Measurements from ENCODE around the gene ALX3.

Gene ALX3

DNA sequence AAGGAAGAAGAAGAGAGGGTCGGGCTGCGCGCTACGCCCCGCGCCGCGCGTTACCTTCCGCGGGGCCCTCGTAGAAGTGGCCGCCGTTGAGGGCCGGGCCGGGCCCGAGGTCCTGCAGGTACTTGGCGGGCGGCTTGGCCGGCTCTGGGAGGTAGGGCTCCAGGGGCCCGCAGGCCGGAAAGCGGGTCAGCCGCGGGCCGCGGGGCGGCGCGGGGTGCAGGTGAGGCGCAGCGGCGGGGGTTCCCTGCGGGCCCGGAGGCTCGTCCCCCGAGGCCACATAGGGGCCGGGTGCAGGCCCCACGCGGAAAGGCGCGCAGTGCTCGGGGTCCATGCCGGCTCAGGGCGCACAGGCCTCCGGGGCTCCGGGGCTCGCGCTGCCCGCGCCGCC lies 196 bp downstream of the ALX3 start:
- H3K27me3 ChIP-seq (ENCODE audit: control insufficient read depth, insufficient read depth, low read length): peaks cover 79% of the 10 kb centered on the region
- no peak overlapping the region for H3K4me3 ChIP-seq (ENCODE audit: low read length)
- H3K9me3 ChIP-seq (replicated peaks; ENCODE audit: low read length): no peaks in the 10 kb centered on the region
- H3K4me1 ChIP-seq (ENCODE audit: control insufficient read depth, insufficient read depth, low read length): peaks cover 6% of the 10 kb centered on the region
- H3K36me3 ChIP-seq (ENCODE audit: insufficient read depth, low read length): no peaks in the 10 kb centered on the region
- no peak overlapping the region for H3K9ac ChIP-seq (ENCODE audit: low read depth, low read length)
- H3K4me2 ChIP-seq (ENCODE audit: low read length): no peak overlapping the region

DNA sequence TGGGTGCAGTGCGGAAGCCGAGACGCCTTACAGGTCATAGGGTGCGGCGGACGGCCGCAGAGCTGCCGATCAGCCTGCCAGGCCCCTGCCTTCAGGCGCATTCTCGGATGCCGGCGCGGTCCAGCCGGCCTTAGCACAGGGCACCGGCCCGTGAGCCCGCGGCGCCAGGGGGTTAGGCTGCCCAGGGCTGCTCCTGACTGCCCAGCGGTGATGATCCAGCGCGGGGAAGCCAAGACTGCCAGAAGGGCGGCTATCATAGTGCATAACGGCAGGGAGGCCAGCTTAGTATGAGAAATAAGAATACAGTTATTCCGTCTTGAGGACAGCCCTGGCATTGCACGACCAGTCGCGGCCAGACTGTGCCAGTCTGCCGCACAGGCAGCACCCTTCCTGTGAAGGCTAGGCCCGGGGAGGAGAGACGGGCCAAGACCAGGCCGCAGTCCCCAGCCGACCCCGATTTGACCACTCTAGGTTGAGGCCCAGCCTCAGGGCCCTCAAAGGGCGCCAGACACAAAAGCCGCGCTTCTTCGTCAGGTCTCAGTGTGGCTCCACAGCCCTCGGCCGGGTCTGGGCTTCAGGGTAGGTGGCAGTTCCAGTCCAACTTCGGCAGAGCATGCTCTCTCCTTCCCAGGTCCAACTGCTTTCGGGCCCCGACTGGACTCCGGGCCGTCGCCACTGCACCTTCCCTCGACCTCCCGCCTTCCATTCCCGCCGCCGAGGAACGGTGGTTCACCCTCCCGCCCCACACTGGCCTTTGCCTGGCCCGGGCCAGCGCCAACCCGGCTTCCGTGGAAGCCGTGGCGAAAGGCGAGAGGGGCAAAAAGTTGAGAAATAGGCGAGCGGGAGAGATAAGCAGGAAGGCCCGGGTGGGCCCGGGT lies 829 bp downstream of the ALX3 start:
- H3K9me3 ChIP-seq (replicated peaks; ENCODE audit: low read length): no peaks in the 10 kb centered on the region
- no peaks in the 10 kb centered on the region for H3K36me3 ChIP-seq (ENCODE audit: insufficient read depth, low read length)
- peaks cover 75% of the 10 kb centered on the region for H3K27me3 ChIP-seq (ENCODE audit: control insufficient read depth, insufficient read depth, low read length)
- no peak overlapping the region for H3K9ac ChIP-seq (ENCODE audit: low read depth, low read length)
- H3K4me1 ChIP-seq (ENCODE audit: control insufficient read depth, insufficient read depth, low read length): peaks cover 6% of the 10 kb centered on the region
- H3K4me3 ChIP-seq (ENCODE audit: low read length): no peak overlapping the region
- no peak overlapping the region for H3K4me2 ChIP-seq (ENCODE audit: low read length)

DNA sequence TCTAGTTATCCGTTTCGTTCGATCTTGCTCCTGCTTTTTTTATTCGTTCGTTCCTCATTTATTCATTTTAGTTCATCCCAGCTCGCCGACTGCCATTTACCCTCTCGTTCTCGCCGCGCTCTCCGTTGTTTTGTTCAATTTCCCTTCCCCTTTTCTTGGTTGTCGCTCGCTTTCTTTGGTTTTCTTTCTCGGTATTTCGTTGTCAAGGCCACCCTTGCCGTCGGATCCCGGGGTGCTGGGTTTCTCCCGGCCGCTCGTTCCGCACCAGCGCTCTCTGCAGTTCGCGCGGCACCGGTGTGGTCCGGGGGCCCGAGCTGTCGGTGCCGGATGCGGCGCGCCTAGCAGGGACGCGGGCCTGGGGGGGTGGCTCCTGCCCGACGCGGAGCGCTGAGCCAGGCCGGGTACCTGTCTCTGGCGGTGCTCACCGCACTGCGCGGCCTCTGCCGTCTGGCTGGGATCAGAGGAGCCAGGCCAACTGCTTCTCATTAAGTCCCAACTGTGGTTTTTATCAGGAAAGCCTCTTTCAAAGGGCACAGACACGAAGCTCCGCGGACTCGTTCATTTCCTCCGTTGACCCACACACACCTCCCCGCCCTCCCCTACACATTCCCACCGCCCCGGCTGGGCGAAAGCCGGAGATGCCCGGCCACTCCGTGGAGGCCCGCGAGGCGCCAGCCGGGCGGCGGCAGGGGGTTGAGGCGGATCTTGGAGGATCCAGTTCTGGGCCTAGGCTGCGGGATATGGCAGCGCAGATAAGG lies 1.6 kb downstream of the ALX3 start:
- no peaks in the 10 kb centered on the region for H3K9me3 ChIP-seq (replicated peaks; ENCODE audit: low read length)
- H3K4me1 ChIP-seq (ENCODE audit: control insufficient read depth, insufficient read depth, low read length): peaks cover 6% of the 10 kb centered on the region
- H3K27me3 ChIP-seq (ENCODE audit: control insufficient read depth, insufficient read depth, low read length): peaks cover 67% of the 10 kb centered on the region
- no peak overlapping the region for H3K4me3 ChIP-seq (ENCODE audit: low read length)
- no peak overlapping the region for H3K9ac ChIP-seq (ENCODE audit: low read depth, low read length)
- no peaks in the 10 kb centered on the region for H3K36me3 ChIP-seq (ENCODE audit: insufficient read depth, low read length)
- peak overlapping the region; percentile 63 for H3K4me2 ChIP-seq (ENCODE audit: low read length)

DNA sequence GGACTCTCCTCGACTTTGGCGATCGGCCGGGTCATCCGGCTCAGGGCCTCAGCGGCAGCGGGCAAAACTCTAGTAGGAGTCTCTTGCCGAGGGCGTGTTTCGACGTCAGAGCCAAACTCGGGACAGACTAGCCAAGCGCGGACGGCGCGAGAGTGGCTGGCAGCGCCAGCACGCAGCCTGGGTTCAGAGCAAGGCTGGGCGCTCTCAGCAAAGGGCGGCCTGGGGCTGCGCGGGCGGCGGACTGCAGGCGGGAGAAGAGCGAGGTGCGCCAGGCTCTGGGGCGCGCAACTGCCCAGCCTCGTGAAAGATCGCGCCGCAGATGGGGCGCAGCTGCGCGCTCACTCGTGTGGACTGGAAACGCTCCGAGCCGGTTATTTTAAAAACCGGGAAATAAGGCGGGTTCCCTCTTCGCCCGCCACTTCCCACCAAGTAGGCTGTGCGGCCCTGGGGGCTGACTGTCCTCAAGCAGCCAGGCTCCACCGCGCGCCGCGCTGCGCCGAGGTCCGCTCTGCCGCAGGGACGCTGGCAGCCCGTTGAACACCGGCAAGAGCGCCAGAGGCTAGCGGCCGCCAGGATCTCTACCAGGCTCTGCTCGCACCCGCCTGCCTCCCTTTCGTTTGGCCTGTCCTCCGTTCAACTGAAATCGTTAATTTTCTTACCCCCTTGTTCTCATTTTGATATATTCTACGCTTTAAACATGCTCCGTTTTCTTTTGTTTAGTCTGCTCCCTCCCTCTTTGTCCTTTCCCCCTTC lies 2.4 kb downstream of the ALX3 start:
- peaks cover 61% of the 10 kb centered on the region for H3K27me3 ChIP-seq (ENCODE audit: control insufficient read depth, insufficient read depth, low read length)
- H3K36me3 ChIP-seq (ENCODE audit: insufficient read depth, low read length): no peaks in the 10 kb centered on the region
- peak overlapping the region; percentile 63 for H3K4me2 ChIP-seq (ENCODE audit: low read length)
- peaks cover 6% of the 10 kb centered on the region for H3K4me1 ChIP-seq (ENCODE audit: control insufficient read depth, insufficient read depth, low read length)
- no peak overlapping the region for H3K9ac ChIP-seq (ENCODE audit: low read depth, low read length)
- H3K9me3 ChIP-seq (replicated peaks; ENCODE audit: low read length): no peaks in the 10 kb centered on the region
- no peak overlapping the region for H3K4me3 ChIP-seq (ENCODE audit: low read length)

DNA sequence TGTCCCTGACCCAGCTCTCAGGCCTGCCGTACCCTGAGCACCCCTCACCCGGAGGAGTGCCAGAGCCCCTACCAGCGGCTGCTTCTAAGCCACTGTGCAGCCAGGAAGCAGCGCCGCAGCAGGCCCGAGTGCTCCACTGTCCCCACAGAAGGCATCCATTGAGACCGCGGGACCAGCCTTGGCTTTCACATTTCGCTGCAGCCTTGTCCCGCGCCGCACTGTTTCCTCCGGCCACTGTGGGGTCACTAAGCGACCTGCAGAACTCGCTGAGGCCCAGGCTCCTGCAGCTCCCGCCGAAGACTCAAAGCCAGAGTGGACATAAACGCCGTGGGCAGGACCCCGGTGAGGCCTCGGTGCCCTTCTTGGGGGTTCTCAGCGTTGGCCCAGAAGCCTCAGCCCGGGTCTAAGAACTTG lies 3.0 kb downstream of the ALX3 start:
- H3K36me3 ChIP-seq (ENCODE audit: insufficient read depth, low read length): no peaks in the 10 kb centered on the region
- H3K4me3 ChIP-seq (ENCODE audit: low read length): no peak overlapping the region
- no peak overlapping the region for H3K4me2 ChIP-seq (ENCODE audit: low read length)
- H3K27me3 ChIP-seq (ENCODE audit: control insufficient read depth, insufficient read depth, low read length): peaks cover 56% of the 10 kb centered on the region
- H3K9ac ChIP-seq (ENCODE audit: low read depth, low read length): no peak overlapping the region
- peaks cover 6% of the 10 kb centered on the region for H3K4me1 ChIP-seq (ENCODE audit: control insufficient read depth, insufficient read depth, low read length)
- H3K9me3 ChIP-seq (replicated peaks; ENCODE audit: low read length): no peaks in the 10 kb centered on the region

DNA sequence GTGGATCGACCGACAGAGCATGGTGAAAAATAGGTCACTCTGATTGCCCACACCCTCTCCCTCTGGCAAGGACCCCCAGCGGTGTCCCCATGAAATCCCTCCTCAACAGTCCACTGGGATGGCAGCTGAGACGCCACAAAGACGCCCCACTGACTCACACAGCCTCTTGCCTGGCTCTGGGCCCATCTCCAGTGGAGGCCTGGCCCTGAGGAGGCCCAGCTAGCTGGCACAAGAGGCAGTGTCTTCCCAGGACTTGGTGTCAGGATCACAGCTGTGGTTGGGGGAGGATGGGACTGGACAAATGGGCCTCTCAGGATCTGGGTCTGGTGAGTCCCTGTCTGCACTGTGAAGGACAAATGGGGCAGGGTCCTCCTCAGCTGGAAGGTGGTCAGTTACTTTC lies 4.6 kb downstream of the ALX3 start:
- H3K4me2 ChIP-seq (ENCODE audit: low read length): no peak overlapping the region
- H3K4me3 ChIP-seq (ENCODE audit: low read length): no peak overlapping the region
- H3K9ac ChIP-seq (ENCODE audit: low read depth, low read length): no peak overlapping the region
- H3K4me1 ChIP-seq (ENCODE audit: control insufficient read depth, insufficient read depth, low read length): peaks cover 6% of the 10 kb centered on the region
- peaks cover 6% of the 10 kb centered on the region for H3K36me3 ChIP-seq (ENCODE audit: insufficient read depth, low read length)
- H3K9me3 ChIP-seq (replicated peaks; ENCODE audit: low read length): no peaks in the 10 kb centered on the region
- peaks cover 39% of the 10 kb centered on the region for H3K27me3 ChIP-seq (ENCODE audit: control insufficient read depth, insufficient read depth, low read length)

DNA sequence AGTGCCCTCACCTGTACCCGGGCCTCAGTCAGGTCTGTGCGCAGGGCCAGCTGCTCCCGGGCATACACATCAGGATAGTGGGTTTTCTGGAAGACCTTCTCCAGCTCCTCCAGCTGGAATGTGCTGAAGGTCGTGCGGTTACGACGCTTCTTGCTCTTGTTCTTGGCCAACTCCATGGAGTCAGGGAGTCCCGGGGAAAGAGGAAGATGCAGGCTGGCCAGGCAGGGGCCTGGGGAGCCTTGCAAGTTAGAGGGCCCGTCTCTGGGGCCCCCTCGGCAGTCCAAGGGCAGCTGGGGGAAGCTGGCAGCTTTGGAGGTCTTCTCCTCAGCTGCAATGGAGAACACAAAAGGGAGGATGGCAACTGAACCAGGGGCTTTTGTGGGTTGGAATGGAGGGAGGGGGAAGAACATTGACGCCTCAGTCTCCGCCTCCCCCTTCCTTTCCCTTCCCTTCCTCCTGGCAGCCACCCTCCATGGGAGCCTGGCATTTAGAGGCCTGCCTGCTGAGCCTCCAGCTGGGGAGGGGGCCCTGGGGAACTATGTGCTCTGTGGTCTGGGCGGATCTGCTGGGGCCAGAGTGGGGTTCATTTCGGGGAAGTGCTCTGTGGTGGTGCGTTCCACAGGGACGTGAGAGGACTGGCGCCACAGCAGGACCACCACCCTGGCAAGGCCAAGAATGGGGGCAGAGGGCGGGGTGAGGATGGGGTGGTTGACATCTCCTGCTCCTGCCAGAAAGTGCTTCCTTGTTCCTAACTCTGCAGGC lies 5.7 kb downstream of the ALX3 start:
- peaks cover 31% of the 10 kb centered on the region for H3K27me3 ChIP-seq (ENCODE audit: control insufficient read depth, insufficient read depth, low read length)
- H3K36me3 ChIP-seq (ENCODE audit: insufficient read depth, low read length): peaks cover 15% of the 10 kb centered on the region
- peaks cover 6% of the 10 kb centered on the region for H3K4me1 ChIP-seq (ENCODE audit: control insufficient read depth, insufficient read depth, low read length)
- H3K4me2 ChIP-seq (ENCODE audit: low read length): no peak overlapping the region
- no peaks in the 10 kb centered on the region for H3K9me3 ChIP-seq (replicated peaks; ENCODE audit: low read length)
- H3K4me3 ChIP-seq (ENCODE audit: low read length): no peak overlapping the region
- no peak overlapping the region for H3K9ac ChIP-seq (ENCODE audit: low read depth, low read length)

DNA sequence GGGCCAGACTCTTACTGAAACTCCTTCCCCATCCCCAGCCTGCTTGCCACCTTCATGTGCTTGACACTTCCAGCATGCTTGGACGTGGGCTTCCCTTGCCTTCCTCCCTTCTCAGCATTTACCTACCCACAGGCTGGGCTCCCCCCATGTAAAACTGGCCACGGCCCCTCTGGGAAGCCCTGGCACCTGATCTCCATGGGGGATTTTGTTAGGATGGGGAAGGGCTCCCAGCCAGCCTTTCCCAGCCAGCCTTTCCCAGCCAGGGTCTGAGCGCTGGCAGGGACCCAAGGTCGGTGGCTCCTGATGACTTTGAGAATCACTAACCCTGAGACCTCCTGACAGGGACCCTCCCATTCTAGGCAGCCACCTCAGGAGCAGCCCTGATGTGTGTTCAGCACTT lies 6.7 kb downstream of the ALX3 start:
- no peaks in the 10 kb centered on the region for H3K9me3 ChIP-seq (replicated peaks; ENCODE audit: low read length)
- H3K27me3 ChIP-seq (ENCODE audit: control insufficient read depth, insufficient read depth, low read length): peaks cover 21% of the 10 kb centered on the region
- no peak overlapping the region for H3K9ac ChIP-seq (ENCODE audit: low read depth, low read length)
- peaks cover 6% of the 10 kb centered on the region for H3K4me1 ChIP-seq (ENCODE audit: control insufficient read depth, insufficient read depth, low read length)
- H3K36me3 ChIP-seq (ENCODE audit: insufficient read depth, low read length): peaks cover 20% of the 10 kb centered on the region
- H3K4me2 ChIP-seq (ENCODE audit: low read length): no peak overlapping the region
- no peak overlapping the region for H3K4me3 ChIP-seq (ENCODE audit: low read length)

DNA sequence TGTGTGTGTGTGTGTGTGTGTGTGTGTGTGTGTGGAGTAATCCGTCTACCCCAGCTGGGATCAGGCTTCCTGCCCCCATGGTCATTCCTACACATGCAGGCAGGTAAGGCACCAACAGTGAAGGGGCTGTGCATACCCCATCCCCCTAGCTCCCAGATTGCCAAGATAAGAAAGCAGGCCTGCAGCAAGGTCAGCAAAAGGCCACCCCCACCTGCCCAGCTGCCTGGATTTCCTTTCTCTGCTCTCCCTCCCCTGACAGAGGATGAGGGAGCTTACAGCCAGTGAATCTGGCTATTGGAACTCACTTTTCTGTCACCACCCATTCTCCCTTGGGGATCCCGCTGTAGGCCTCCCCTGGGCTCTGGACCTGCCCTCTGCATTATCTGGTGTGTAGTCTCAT lies 7.9 kb downstream of the ALX3 start:
- no peak overlapping the region for H3K4me2 ChIP-seq (ENCODE audit: low read length)
- H3K27me3 ChIP-seq (ENCODE audit: control insufficient read depth, insufficient read depth, low read length): peaks cover 10% of the 10 kb centered on the region

DNA sequence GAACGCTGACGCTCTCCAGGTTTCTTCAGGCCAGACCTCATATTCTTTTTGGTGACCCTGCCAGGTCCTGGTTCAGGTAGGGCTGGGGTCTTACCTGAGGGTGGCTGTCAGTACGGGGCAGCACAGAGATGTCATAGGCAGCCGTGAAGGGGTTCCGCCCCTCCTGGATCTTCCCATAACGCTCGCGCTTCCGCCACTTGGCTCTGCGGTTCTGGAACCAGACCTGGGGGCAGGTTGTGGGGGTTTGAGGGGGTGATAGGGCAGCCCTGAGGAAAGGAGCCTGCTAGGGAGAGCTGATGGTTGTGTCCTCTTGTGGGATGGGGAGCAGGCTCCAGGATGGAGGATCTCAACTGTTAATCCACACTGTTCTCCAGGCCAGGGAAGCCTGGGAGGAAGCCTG lies 9.1 kb downstream of the ALX3 start:
- Histone ChIP-seq H3K4me2 (ENCODE audit: low read length) (no peak overlapping the region), H3K9me3 (replicated peaks; ENCODE audit: low read length) (no peaks in the 10 kb centered on the region), H3K27me3 (ENCODE audit: control insufficient read depth, insufficient read depth, low read length) (no peaks in the 10 kb centered on the region), H3K36me3 (ENCODE audit: insufficient read depth, low read length) (peaks cover 37% of the 10 kb centered on the region), H3K9ac (ENCODE audit: low read depth, low read length) (no peak overlapping the region), H3K4me3 (ENCODE audit: low read length) (no peak overlapping the region), H3K4me1 (ENCODE audit: control insufficient read depth, insufficient read depth, low read length) (peaks cover 16% of the 10 kb centered on the region)

More for the DNA sequence above, 7.9 kb downstream of the ALX3 start:
- Histone ChIP-seq H3K9me3 (replicated peaks; ENCODE audit: low read length) (no peaks in the 10 kb centered on the region), H3K9ac (ENCODE audit: low read depth, low read length) (no peak overlapping the region), H3K4me3 (ENCODE audit: low read length) (no peak overlapping the region), H3K36me3 (ENCODE audit: insufficient read depth, low read length) (peaks cover 26% of the 10 kb centered on the region), H3K4me1 (ENCODE audit: control insufficient read depth, insufficient read depth, low read length) (peaks cover 3% of the 10 kb centered on the region)

DNA sequence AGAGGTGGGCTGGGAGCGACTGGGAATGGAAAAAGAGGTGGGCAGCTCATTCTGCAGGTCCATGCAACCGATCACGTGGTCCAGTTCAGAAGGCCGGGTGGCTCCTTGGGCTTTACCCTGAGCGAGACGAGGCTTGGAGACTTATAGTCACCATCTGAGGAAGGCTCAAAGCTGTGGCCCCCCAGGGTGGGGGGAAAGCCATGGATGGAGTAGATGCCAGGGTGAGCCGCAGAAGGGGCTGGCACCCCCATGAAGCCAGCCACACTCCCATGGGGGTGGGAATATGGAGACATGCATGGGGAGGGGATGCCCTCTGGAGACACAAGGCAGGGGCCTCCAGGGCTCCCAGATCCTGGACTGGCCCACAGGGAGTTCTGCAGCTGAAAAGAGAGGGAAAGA lies 9.8 kb downstream of the ALX3 start:
- H3K9ac ChIP-seq (ENCODE audit: low read depth, low read length): no peak overlapping the region
- no peaks in the 10 kb centered on the region for H3K9me3 ChIP-seq (replicated peaks; ENCODE audit: low read length)
- H3K4me1 ChIP-seq (ENCODE audit: control insufficient read depth, insufficient read depth, low read length): peaks cover 23% of the 10 kb centered on the region
- no peaks in the 10 kb centered on the region for H3K27me3 ChIP-seq (ENCODE audit: control insufficient read depth, insufficient read depth, low read length)
- H3K4me2 ChIP-seq (ENCODE audit: low read length): no peak overlapping the region
- H3K36me3 ChIP-seq (ENCODE audit: insufficient read depth, low read length): peaks cover 43% of the 10 kb centered on the region
- H3K4me3 ChIP-seq (ENCODE audit: low read length): no peak overlapping the region

All from skeletal muscle satellite cell (primary cell).